HCT116 (cell line): ENCODE measurements around the gene CBLB. TPM values are rescaled to one million over a fixed set of nuclear protein-coding genes. Genes with fewer than 3 reads are reported as not detected.
A peak's percentile ranks its signal among the peaks of the same experiment; 100 is the strongest.

Experiments used
- ATAC-seq: fragments of 200-7000 bp; cut with Tn5 transposase; 2 replicates; pipeline ENCODE4 v1.9.1; 2020; ENCODE audit warnings: mild to moderate bottlenecking, moderate library complexity
- BruUV-seq: library from RNA; stranded (reverse); fragments of 400-500 nt; replicated peaks from 2 replicates; lab custom pipeline; 2021; lab: Mats Ljungman, UMichigan
- CTCF ChIA-PET: fragments of 300-600 bp; sonication (Branson Sonifier 250); formaldehyde crosslinking; loops from one replicate; lab custom pipeline; 2021; ENCODE audit warnings: antibody characterized with exemption; lab: Charles Lee
- POLR2A ChIA-PET: fragments of 300-600, 350-600 bp; sonication (Branson Sonifier 250); formaldehyde crosslinking; loops from one replicate; lab custom pipeline; 2021; ENCODE audit warnings: antibody characterized with exemption; lab: Charles Lee
- RAD21 ChIA-PET, 2 experiments: fragments of 300-600 bp; sonication (Branson Sonifier 250); formaldehyde crosslinking; loops; one replicate each; lab custom pipeline; 2023; ENCODE audit warnings: low total read pairs in 2 of 2; ENCODE audit not compliant: uncharacterized antibody in 2 of 2, unreplicated experiment in 2 of 2, low non-redundant PET in 1 of 2; lab: Charles Lee
- DNase-seq: peaks from one replicate; pipeline ENCODE4 v3.0.0-alpha.2; 2010; ENCODE audit warnings: low read depth, low spot score
- H2AFZ ChIP-seq: fragments of 200-600 bp; shearing (Covaris generic), sonication (generic); 2 replicates; pipeline ENCODE4 v1.6.1; 2017; ENCODE audit warnings: low read depth, mixed run types, mixed read lengths, antibody characterized with exemption, low read length; ENCODE audit not compliant: poor library complexity, severe bottlenecking
- H3K27ac ChIP-seq: 2 replicates; pipeline ENCODE4 v1.5.1; 2012; ENCODE audit warnings: low read depth, low read length
- H3K27me3 ChIP-seq: fragments of 200-600 bp; sonication (generic); 2 replicates; pipeline ENCODE4 v1.6.1; 2016; ENCODE audit warnings: mixed run types, low read length, mixed read lengths; ENCODE audit not compliant: insufficient read depth
- H3K36me3 ChIP-seq, 2 experiments: fragments of 200-500 bp in 1 of 2; fragments of 200-600 bp in 1 of 2; sonication (Bioruptor generic) in 1 of 2; sonication (generic) in 1 of 2; 2 replicates each; pipeline versions ENCODE4 v1.5.1 to v1.6.1; 2014 to 2016; ENCODE audit warnings: low read length in 2 of 2, inconsistent platforms in 1 of 2, mixed read lengths in 1 of 2, mixed run types in 1 of 2; ENCODE audit not compliant: insufficient read depth in 2 of 2, control insufficient read depth in 1 of 2
- H3K4me1 ChIP-seq, 2 experiments: fragments of 200-600 bp in 1 of 2; sonication (generic) in 1 of 2; 2 replicates each; pipeline versions ENCODE4 v1.5.1 to v1.6.1; 2012 to 2017; ENCODE audit warnings: low read length in 2 of 2, inconsistent platforms in 1 of 2, mild to moderate bottlenecking in 1 of 2, mixed read lengths in 1 of 2, mixed run types in 1 of 2, moderate library complexity in 1 of 2; ENCODE audit not compliant: insufficient read depth in 2 of 2, control insufficient read depth in 1 of 2
- H3K4me2 ChIP-seq: fragments of 200-600 bp; sonication (generic); 2 replicates; pipeline ENCODE4 v1.6.1; 2017; ENCODE audit warnings: mixed run types, low read length, mixed read lengths
- H3K4me3 ChIP-seq, 2 experiments: fragments of 200-600 bp in 1 of 2; sonication (generic) in 1 of 2; replicated peaks in 1 of 2; 2 replicates each; pipeline ENCODE4 v1.5.1; 2011 to 2016; ENCODE audit warnings: low read length in 2 of 2, control low read depth in 1 of 2, low read depth in 1 of 2, mild to moderate bottlenecking in 1 of 2, mixed read lengths in 1 of 2, mixed run types in 1 of 2
- H3K79me2 ChIP-seq: fragments of 200-600 bp; sonication (generic); 2 replicates; pipeline ENCODE4 v1.6.1; 2017; ENCODE audit warnings: mild to moderate bottlenecking, mixed run types, low read length, moderate library complexity, mixed read lengths; ENCODE audit not compliant: insufficient read depth
- H3K9ac ChIP-seq: fragments of 200-600 bp; sonication (generic); 2 replicates; pipeline ENCODE4 v1.6.1; 2016; ENCODE audit warnings: low read length, mixed read lengths
- H3K9me2 ChIP-seq: fragments of 200-600 bp; sonication (generic), shearing (Covaris generic); 2 replicates; pipeline ENCODE4 v1.6.1; 2017; ENCODE audit warnings: mixed run types, mild to moderate bottlenecking, moderate library complexity; ENCODE audit not compliant: insufficient read depth
- H3K9me3 ChIP-seq, 2 experiments: fragments of 200-500 bp in 1 of 2; fragments of 200-600 bp in 1 of 2; sonication (Bioruptor generic) in 1 of 2; sonication (generic) in 1 of 2; 2 replicates each; pipeline ENCODE4 v1.6.1; 2014 to 2017; ENCODE audit warnings: low read length in 2 of 2, mixed read lengths in 2 of 2, inconsistent platforms in 1 of 2, low read depth in 1 of 2, mild to moderate bottlenecking in 1 of 2, mixed run types in 1 of 2, moderate library complexity in 1 of 2; ENCODE audit not compliant: control insufficient read depth in 1 of 2, insufficient read depth in 1 of 2
- H4K20me1 ChIP-seq: fragments of 200-600 bp; sonication (generic), shearing (Covaris generic); 2 replicates; pipeline ENCODE4 v1.6.1; 2017; ENCODE audit warnings: mixed run types, mild to moderate bottlenecking, moderate library complexity; ENCODE audit not compliant: insufficient read depth
- ATF3 ChIP-seq: IDR thresholded peaks from 2 replicates; pipeline ENCODE4 v1.6.1; 2012
- CBX3 ChIP-seq: IDR thresholded peaks from 2 replicates; pipeline ENCODE4 v1.6.1; 2012; ENCODE audit warnings: low read depth
- CEBPB ChIP-seq: IDR thresholded peaks from 2 replicates; pipeline ENCODE4 v1.6.1; 2012; ENCODE audit warnings: low read depth
- CTCF ChIP-seq, 3 experiments: fragments of 200-600 bp in 1 of 3; sonication (generic) in 1 of 3; IDR thresholded peaks in 2 of 3; conservative IDR thresholded peaks in 1 of 3; 2 replicates each; pipeline ENCODE4 v1.5.1; 2012 to 2017; ENCODE audit warnings: low read depth in 2 of 3, low read length in 2 of 3, antibody characterized with exemption in 1 of 3, borderline replicate concordance in 1 of 3, control low read depth in 1 of 3, mild to moderate bottlenecking in 1 of 3, mixed read lengths in 1 of 3, mixed run types in 1 of 3, moderate library complexity in 1 of 3; ENCODE audit not compliant: insufficient read depth in 1 of 3
- EGR1 ChIP-seq: IDR thresholded peaks from 2 replicates; pipeline ENCODE4 v1.6.1; 2012; ENCODE audit warnings: low read depth
- EZH2 ChIP-seq: fragments of 200-600 bp; sonication (generic); IDR thresholded peaks from 2 replicates; pipeline ENCODE4 v1.6.1; 2017; ENCODE audit warnings: antibody characterized with exemption, mixed run types
- EZH2phosphoT487 ChIP-seq: fragments of 200-600 bp; IDR thresholded peaks from 2 replicates; pipeline ENCODE4 v1.6.1; 2018; ENCODE audit warnings: antibody characterized with exemption, borderline replicate concordance
- FOSL1 ChIP-seq: IDR thresholded peaks from 2 replicates; pipeline ENCODE4 v1.6.1; 2012; ENCODE audit warnings: low read depth
- JUND ChIP-seq: IDR thresholded peaks from 2 replicates; pipeline ENCODE4 v1.6.1; 2012
- MAX ChIP-seq: IDR thresholded peaks from 2 replicates; pipeline ENCODE4 v1.6.1; 2012
- POLR2A ChIP-seq: IDR thresholded peaks from 2 replicates; pipeline ENCODE4 v1.7.0; 2011; ENCODE audit warnings: borderline replicate concordance; ENCODE audit not compliant: insufficient read depth, insufficient read length; ENCODE audit errors: extremely low read depth
- POLR2AphosphoS5 ChIP-seq: IDR thresholded peaks from 2 replicates; pipeline ENCODE4 v1.6.1; 2011; ENCODE audit warnings: mild to moderate bottlenecking, low read depth, low read length, moderate library complexity
- RAD21 ChIP-seq: IDR thresholded peaks from 2 replicates; pipeline ENCODE4 v1.6.1; 2012; ENCODE audit warnings: low read depth, mild to moderate bottlenecking
- SIN3A ChIP-seq: IDR thresholded peaks from 2 replicates; pipeline ENCODE4 v1.6.1; 2012; ENCODE audit warnings: low read depth
- SP1 ChIP-seq: IDR thresholded peaks from 2 replicates; pipeline ENCODE4 v1.6.1; 2012; ENCODE audit warnings: low read depth
- SRF ChIP-seq: IDR thresholded peaks from 2 replicates; pipeline ENCODE4 v1.6.1; 2012; ENCODE audit warnings: low read depth
- TCF7L2 ChIP-seq: IDR thresholded peaks from 2 replicates; pipeline ENCODE4 v1.7.0; 2011; ENCODE audit warnings: borderline replicate concordance, inconsistent platforms; ENCODE audit not compliant: insufficient read depth, insufficient read length; ENCODE audit errors: extremely low read depth
- ZBTB33 ChIP-seq: IDR thresholded peaks from 2 replicates; pipeline ENCODE4 v1.6.1; 2011; ENCODE audit warnings: mild to moderate bottlenecking, low read length, moderate library complexity; ENCODE audit not compliant: insufficient replicate concordance; ENCODE audit errors: extremely low read depth
- ZNF274 ChIP-seq: fragments of 200-500 bp; sonication (Bioruptor generic); IDR thresholded peaks from 2 replicates; pipeline ENCODE4 v1.6.1; 2014; ENCODE audit warnings: mild to moderate bottlenecking, low read depth, low read length, inconsistent platforms
- intact Hi-C: fragments of 100-400 bp; cut with micrococcal nuclease; formaldehyde crosslinking; loops from 2 replicates; pipeline ENCODE4 v1.10.0; 2022
- total RNA-seq: library from RNA; stranded (reverse); gene quantifications from one replicate; pipeline ENCODE4 v1.2.1, GENCODE V29; 2021; ENCODE audit not compliant: unreplicated experiment
- TF ChIP-seq, protein P1 (sequence below): IDR thresholded peaks from 2 replicates; pipeline ENCODE4 v1.6.1; 2012; ENCODE audit warnings: low read depth

The CBLB gene
- total RNA-seq, 1 experiment from 2014 or later = 10.4 TPM

- RAD21 ChIA-PET = no interaction called here
- intact Hi-C loops = no loop called here
- H3K9ac ChIP-seq = peak overlapping the region; percentile 68
- no peak for DNase-seq
- H3K79me2 ChIP-seq = no peaks in the 10 kb centered on the region
- peak overlapping the region; percentile 77 to 79 for H3K4me3 ChIP-seq
- H2AFZ ChIP-seq = peak overlapping the region; percentile 96
- no peaks in the 10 kb centered on the region for H3K36me3 ChIP-seq
- no peaks in the 10 kb centered on the region for H4K20me1 ChIP-seq
- peaks cover 5 to 14% of the 10 kb centered on the region in 2 experiments; a peak in 3 of 4 replicates for H3K4me1 ChIP-seq
- H3K9me2 ChIP-seq = no peaks in the 10 kb centered on the region
- no peaks in the 10 kb centered on the region for H3K27me3 ChIP-seq
- no peak for TF ChIP-seq ZBTB33
- TF ChIP-seq, protein P1, sequence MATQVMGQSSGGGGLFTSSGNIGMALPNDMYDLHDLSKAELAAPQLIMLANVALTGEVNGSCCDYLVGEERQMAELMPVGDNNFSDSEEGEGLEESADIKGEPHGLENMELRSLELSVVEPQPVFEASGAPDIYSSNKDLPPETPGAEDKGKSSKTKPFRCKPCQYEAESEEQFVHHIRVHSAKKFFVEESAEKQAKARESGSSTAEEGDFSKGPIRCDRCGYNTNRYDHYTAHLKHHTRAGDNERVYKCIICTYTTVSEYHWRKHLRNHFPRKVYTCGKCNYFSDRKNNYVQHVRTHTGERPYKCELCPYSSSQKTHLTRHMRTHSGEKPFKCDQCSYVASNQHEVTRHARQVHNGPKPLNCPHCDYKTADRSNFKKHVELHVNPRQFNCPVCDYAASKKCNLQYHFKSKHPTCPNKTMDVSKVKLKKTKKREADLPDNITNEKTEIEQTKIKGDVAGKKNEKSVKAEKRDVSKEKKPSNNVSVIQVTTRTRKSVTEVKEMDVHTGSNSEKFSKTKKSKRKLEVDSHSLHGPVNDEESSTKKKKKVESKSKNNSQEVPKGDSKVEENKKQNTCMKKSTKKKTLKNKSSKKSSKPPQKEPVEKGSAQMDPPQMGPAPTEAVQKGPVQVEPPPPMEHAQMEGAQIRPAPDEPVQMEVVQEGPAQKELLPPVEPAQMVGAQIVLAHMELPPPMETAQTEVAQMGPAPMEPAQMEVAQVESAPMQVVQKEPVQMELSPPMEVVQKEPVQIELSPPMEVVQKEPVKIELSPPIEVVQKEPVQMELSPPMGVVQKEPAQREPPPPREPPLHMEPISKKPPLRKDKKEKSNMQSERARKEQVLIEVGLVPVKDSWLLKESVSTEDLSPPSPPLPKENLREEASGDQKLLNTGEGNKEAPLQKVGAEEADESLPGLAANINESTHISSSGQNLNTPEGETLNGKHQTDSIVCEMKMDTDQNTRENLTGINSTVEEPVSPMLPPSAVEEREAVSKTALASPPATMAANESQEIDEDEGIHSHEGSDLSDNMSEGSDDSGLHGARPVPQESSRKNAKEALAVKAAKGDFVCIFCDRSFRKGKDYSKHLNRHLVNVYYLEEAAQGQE = no peak
- TF ChIP-seq ATF3 = no peak
- no peak for TF ChIP-seq FOSL1
- no peak for TF ChIP-seq CTCF (IDR thresholded peaks at IDR 0.05 in 2 of 3, conservative IDR thresholded peaks at IDR 0.05 in 1 of 3; ENCODE audit: borderline replicate concordance in 1 of 3, insufficient read depth in 1 of 3, low read depth in 2 of 3, low read length in 2 of 3)
- TF ChIP-seq EZH2phosphoT487 = no peak
- no peak for TF ChIP-seq TCF7L2
- TF ChIP-seq CBX3 = no peak
- TF ChIP-seq SIN3A = no peak
- TF ChIP-seq CEBPB = no peak
- TF ChIP-seq SRF = no peak
- no peak for TF ChIP-seq POLR2AphosphoS5
- no peak for TF ChIP-seq EGR1
- TF ChIP-seq SP1 = no peak
- no peak for TF ChIP-seq RAD21
- TF ChIP-seq MAX = no peak
- TF ChIP-seq ZNF274 = no peak
- TF ChIP-seq POLR2A = no peak
- no peak for TF ChIP-seq JUND
- no peak for TF ChIP-seq EZH2
- TF ChIP-seq, all 23 proteins: peak for 0
- ATAC-seq = no peak
- ChIA-PET CTCF (no interaction called here), POLR2A (no interaction called here)
- peak overlapping the region; percentile 81 for H3K4me2 ChIP-seq
- no TSS peak for BruUV-seq
- H3K27ac ChIP-seq = no peak overlapping the region
- no peaks in the 10 kb centered on the region for H3K9me3 ChIP-seq
These were observed 1.3 kb upstream of the CBLB start for GRCh38 chr3:105869861-105870755.
